Stimulated activated CD8-positive, alpha-beta memory T cell treated with anti-CD3 and anti-CD28 coated beads, Interleukin-4, amount 100 ng/mL, for 1 hour (primary cell): ENCODE data around the gene ZMYND8.
A peak's percentile ranks its signal among the peaks of the same experiment; 100 is the strongest.
"Not testable (repeated sequence)": the region's sequence is repeated elsewhere in the genome, so short reads cannot be mapped to it uniquely, and the experiment has no call there.

Source experiments
- DNase-seq, 2 donors: peaks; one replicate each; pipeline ENCODE4 v3.0.0-alpha.2; 2020; ENCODE audit warnings: low read depth in 2 of 2, low spot score in 1 of 2

The ZMYND8 gene

GRCh38 chr20:47290666-47291430, 65.7 kb downstream of the ZMYND8 start:
- no peak for DNase-seq

GRCh38 chr20:47290008-47290407, 66.5 kb downstream of the ZMYND8 start:
- DNase-seq = no peak

GRCh38 chr20:47289096-47289495, 67.4 kb downstream of the ZMYND8 start:
- no peak for DNase-seq

- DNase-seq = not testable (repeated sequence)
Observed at GRCh38 chr20:47288530-47288929, 68.0 kb downstream of the ZMYND8 start.

- no peak for DNase-seq
Observed at GRCh38 chr20:47287609-47288144, 68.8 kb downstream of the ZMYND8 start.

GRCh38 chr20:47286681-47287080, 69.8 kb downstream of the ZMYND8 start:
- DNase-seq = no peak

GRCh38 chr20:47285189-47285588, 71.3 kb downstream of the ZMYND8 start:
- no peak for DNase-seq

- DNase-seq = no peak
Observed at GRCh38 chr20:47284373-47284772, 72.1 kb downstream of the ZMYND8 start.

GRCh38 chr20:47283411-47283810, 73.1 kb downstream of the ZMYND8 start:
- no peak for DNase-seq

GRCh38 chr20:47282864-47283263, 73.6 kb downstream of the ZMYND8 start:
- DNase-seq = no peak

- no peak for DNase-seq
Observed at GRCh38 chr20:47281376-47281775, 75.1 kb downstream of the ZMYND8 start.

- DNase-seq = no peak
Observed at GRCh38 chr20:47280668-47281067, 75.8 kb downstream of the ZMYND8 start.

- DNase-seq = no peak
Observed at GRCh38 chr20:47280228-47280627, 76.3 kb downstream of the ZMYND8 start.

- no peak for DNase-seq
Observed at GRCh38 chr20:47278907-47279348, 77.6 kb downstream of the ZMYND8 start.

GRCh38 chr20:47277535-47277872, 79.0 kb downstream of the ZMYND8 start:
- not testable (repeated sequence) for DNase-seq

- DNase-seq = no peak
Observed at GRCh38 chr20:47276851-47277534, 79.5 kb downstream of the ZMYND8 start.

GRCh38 chr20:47276251-47276650, 80.2 kb downstream of the ZMYND8 start:
- no peak for DNase-seq

- DNase-seq = no peak
Observed at GRCh38 chr20:47275548-47275947, 81.0 kb downstream of the ZMYND8 start.

GRCh38 chr20:47274401-47275108, 81.9 kb downstream of the ZMYND8 start:
- DNase-seq = no peak

GRCh38 chr20:47273591-47274235, 82.8 kb downstream of the ZMYND8 start:
- DNase-seq = no peak

GRCh38 chr20:47272893-47273590, 83.5 kb downstream of the ZMYND8 start:
- peak; percentile 4 to 7 for DNase-seq
